ENCODE data around the gene URB1.
"Not testable (repeated sequence)": the region's sequence is repeated elsewhere in the genome, so short reads cannot be mapped to it uniquely, and the experiment has no call there.

The URB1 gene

GRCh38 chr21:32279377-32279680 is 113.5 kb downstream of the URB1 start:
- no peak for DNase-seq

GRCh38 chr21:32278518-32279376 is 114.1 kb downstream of the URB1 start, which contains the start of gene MIS18A:
MIS18A (minus strand) TSS chr21:32279049; CDS start chr21:32279014, 35 bp downstream.
- DNase-seq = peak; percentile 98

GRCh38 chr21:32278103-32278502 is 114.7 kb downstream of the URB1 start:
- no peak for DNase-seq

- no peak for DNase-seq
These were observed 116.1 kb downstream of the URB1 start for GRCh38 chr21:32276671-32277070.

GRCh38 chr21:32270748-32271147 is 122.1 kb downstream of the URB1 start:
- no peak for DNase-seq

- not testable (repeated sequence) for DNase-seq
These were observed 127.5 kb downstream of the URB1 start for GRCh38 chr21:32265321-32265720.

- DNase-seq = no peak
These were observed 130.9 kb downstream of the URB1 start for GRCh38 chr21:32261929-32262328.
